Measurements from ENCODE around the gene SHPK.

Gene SHPK

GRCh38 chr17:3657588-3657869, 21.5 kb upstream of the SHPK start (continued):
- no peak for TF ChIP-seq ZNF518A (tag by site-specific recombination; conservative IDR thresholded peaks at IDR 0.05; ENCODE audit: low read depth)
- no peak for TF ChIP-seq ZNF785 (tag by site-specific recombination; IDR thresholded peaks at IDR 0.05)
- no peak for TF ChIP-seq ZNF777 (tag by site-specific recombination; IDR thresholded peaks at IDR 0.05; ENCODE audit: borderline replicate concordance)
- no peak for TF ChIP-seq BCL6B (tag by site-specific recombination; IDR thresholded peaks at IDR 0.05)
- TF ChIP-seq, protein P1, sequence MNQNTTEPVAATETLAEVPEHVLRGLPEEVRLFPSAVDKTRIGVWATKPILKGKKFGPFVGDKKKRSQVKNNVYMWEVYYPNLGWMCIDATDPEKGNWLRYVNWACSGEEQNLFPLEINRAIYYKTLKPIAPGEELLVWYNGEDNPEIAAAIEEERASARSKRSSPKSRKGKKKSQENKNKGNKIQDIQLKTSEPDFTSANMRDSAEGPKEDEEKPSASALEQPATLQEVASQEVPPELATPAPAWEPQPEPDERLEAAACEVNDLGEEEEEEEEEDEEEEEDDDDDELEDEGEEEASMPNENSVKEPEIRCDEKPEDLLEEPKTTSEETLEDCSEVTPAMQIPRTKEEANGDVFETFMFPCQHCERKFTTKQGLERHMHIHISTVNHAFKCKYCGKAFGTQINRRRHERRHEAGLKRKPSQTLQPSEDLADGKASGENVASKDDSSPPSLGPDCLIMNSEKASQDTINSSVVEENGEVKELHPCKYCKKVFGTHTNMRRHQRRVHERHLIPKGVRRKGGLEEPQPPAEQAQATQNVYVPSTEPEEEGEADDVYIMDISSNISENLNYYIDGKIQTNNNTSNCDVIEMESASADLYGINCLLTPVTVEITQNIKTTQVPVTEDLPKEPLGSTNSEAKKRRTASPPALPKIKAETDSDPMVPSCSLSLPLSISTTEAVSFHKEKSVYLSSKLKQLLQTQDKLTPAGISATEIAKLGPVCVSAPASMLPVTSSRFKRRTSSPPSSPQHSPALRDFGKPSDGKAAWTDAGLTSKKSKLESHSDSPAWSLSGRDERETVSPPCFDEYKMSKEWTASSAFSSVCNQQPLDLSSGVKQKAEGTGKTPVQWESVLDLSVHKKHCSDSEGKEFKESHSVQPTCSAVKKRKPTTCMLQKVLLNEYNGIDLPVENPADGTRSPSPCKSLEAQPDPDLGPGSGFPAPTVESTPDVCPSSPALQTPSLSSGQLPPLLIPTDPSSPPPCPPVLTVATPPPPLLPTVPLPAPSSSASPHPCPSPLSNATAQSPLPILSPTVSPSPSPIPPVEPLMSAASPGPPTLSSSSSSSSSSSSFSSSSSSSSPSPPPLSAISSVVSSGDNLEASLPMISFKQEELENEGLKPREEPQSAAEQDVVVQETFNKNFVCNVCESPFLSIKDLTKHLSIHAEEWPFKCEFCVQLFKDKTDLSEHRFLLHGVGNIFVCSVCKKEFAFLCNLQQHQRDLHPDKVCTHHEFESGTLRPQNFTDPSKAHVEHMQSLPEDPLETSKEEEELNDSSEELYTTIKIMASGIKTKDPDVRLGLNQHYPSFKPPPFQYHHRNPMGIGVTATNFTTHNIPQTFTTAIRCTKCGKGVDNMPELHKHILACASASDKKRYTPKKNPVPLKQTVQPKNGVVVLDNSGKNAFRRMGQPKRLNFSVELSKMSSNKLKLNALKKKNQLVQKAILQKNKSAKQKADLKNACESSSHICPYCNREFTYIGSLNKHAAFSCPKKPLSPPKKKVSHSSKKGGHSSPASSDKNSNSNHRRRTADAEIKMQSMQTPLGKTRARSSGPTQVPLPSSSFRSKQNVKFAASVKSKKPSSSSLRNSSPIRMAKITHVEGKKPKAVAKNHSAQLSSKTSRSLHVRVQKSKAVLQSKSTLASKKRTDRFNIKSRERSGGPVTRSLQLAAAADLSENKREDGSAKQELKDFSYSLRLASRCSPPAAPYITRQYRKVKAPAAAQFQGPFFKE (tag by site-specific recombination; IDR thresholded peaks at IDR 0.05; ENCODE audit: borderline replicate concordance): no peak
- TF ChIP-seq SP7 (tag by site-specific recombination; IDR thresholded peaks at IDR 0.05): no peak
- no peak for TF ChIP-seq ZNF341 (tag by site-specific recombination; IDR thresholded peaks at IDR 0.05; ENCODE audit: low read depth)
- no peak for TF ChIP-seq ZNF747 (tag by site-specific recombination; IDR thresholded peaks at IDR 0.05)
- no peak for TF ChIP-seq ZNF133 (tag by site-specific recombination; IDR thresholded peaks at IDR 0.05)
- TF ChIP-seq MYNN (tag by site-specific recombination; IDR thresholded peaks at IDR 0.05; ENCODE audit: borderline replicate concordance): no peak
- TF ChIP-seq, protein P2, sequence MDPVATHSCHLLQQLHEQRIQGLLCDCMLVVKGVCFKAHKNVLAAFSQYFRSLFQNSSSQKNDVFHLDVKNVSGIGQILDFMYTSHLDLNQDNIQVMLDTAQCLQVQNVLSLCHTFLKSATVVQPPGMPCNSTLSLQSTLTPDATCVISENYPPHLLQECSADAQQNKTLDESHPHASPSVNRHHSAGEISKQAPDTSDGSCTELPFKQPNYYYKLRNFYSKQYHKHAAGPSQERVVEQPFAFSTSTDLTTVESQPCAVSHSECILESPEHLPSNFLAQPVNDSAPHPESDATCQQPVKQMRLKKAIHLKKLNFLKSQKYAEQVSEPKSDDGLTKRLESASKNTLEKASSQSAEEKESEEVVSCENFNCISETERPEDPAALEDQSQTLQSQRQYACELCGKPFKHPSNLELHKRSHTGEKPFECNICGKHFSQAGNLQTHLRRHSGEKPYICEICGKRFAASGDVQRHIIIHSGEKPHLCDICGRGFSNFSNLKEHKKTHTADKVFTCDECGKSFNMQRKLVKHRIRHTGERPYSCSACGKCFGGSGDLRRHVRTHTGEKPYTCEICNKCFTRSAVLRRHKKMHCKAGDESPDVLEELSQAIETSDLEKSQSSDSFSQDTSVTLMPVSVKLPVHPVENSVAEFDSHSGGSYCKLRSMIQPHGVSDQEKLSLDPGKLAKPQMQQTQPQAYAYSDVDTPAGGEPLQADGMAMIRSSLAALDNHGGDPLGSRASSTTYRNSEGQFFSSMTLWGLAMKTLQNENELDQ (tag by site-specific recombination; IDR thresholded peaks at IDR 0.05; ENCODE audit: low read depth): no peak

All from HEK293 (cell line).